ENCODE measurements around the gene CEP89. TPM values are rescaled to one million over a fixed set of nuclear protein-coding genes. Genes with fewer than 3 reads are reported as not detected.

CEP89 gene
- total and polyA plus RNA-seq, 2 of the 4 experiments (the other 2 are of a cell fraction): 7.2 to 17.4 TPM

GRCh38 chr19:32998722-32999121, 27.0 kb upstream of the CEP89 start:
- ChIA-PET POLR2A (ENCODE audit: unreplicated experiment) (no interaction called here), CTCF (no interaction called here)
- no peaks in the 10 kb centered on the region for H3K9me1 ChIP-seq (ENCODE audit: insufficient read depth, low read length)
- no peak overlapping the region for H2BK5ac ChIP-seq (ENCODE audit: low read depth, low read length, poor library complexity, severe bottlenecking)
- TF ChIP-seq RFX5 (IDR thresholded peaks at IDR 0.05; ENCODE audit: low read depth, low read length) (no peak), CEBPB (IDR thresholded peaks at IDR 0.05; ENCODE audit: low read depth, low read length) (no peak), MXI1 (IDR thresholded peaks at IDR 0.05; ENCODE audit: borderline replicate concordance, low read depth, low read length) (no peak), MAZ (IDR thresholded peaks at IDR 0.05; ENCODE audit: borderline replicate concordance, low read depth, low read length) (no peak), BHLHE40 (IDR thresholded peaks at IDR 0.05; ENCODE audit: low read depth, low read length) (no peak)
- no peak overlapping the region for H3K23ac ChIP-seq (ENCODE audit: low read depth, low read length)
- DNase-seq (no peak), ATAC-seq (ENCODE audit: low read depth) (no peak)
- no peaks in the 10 kb centered on the region for H3K27me3 ChIP-seq (ENCODE audit: control insufficient read depth, insufficient read depth, low read length)
- H2BK15ac ChIP-seq (ENCODE audit: low read depth, low read length): no peak overlapping the region
- H3K4me3 ChIP-seq (ENCODE audit: insufficient read depth, low read depth, low read length): no peak overlapping the region
- no peak overlapping the region for H4K91ac ChIP-seq (ENCODE audit: insufficient read depth, low read depth, low read length)
- in situ Hi-C loops (cut with MboI; ENCODE audit: low sequenced_read_pairs) (no loop called here), intact Hi-C loops (cut with micrococcal nuclease) (no loop called here), dilution Hi-C loops (cut with HindIII; ENCODE audit: low sequenced_read_pairs, unreplicated experiment) (no loop called here)
- no TSS peak for BruUV-seq (replicated peaks)
- 0 out of 2 replicates have a peak, but pooled peaks cover 4% of the 10 kb centered on the region for H3K36me3 ChIP-seq (ENCODE audit: control insufficient read depth, insufficient read depth, low read length)
- no peaks in the 10 kb centered on the region for H3K4me1 ChIP-seq (ENCODE audit: control insufficient read depth, insufficient read depth, low read length)
- H3K18ac ChIP-seq (ENCODE audit: low read depth, low read length): no peak overlapping the region
- no peaks in the 10 kb centered on the region for H4K20me1 ChIP-seq (ENCODE audit: insufficient read depth, low read length)
- H4K8ac ChIP-seq (ENCODE audit: low read depth in 2 of 2, low read length in 2 of 2): no peak overlapping the region
- no peak overlapping the region for H4K5ac ChIP-seq (ENCODE audit: low read depth, low read length)
- no peak overlapping the region for H3K27ac ChIP-seq (ENCODE audit: insufficient read depth, low read length)
- H3K4me2 ChIP-seq (ENCODE audit: low read depth, low read length): no peak overlapping the region
- no peak overlapping the region for H2AK5ac ChIP-seq (ENCODE audit: low read depth, low read length)
- no peak overlapping the region for H3K56ac ChIP-seq (ENCODE audit: extremely low read depth, insufficient read depth, low read length)
- H3K4ac ChIP-seq (ENCODE audit: low read depth, low read length): no peak overlapping the region
- no peak overlapping the region for H2AFZ ChIP-seq (replicated peaks; ENCODE audit: low read length, poor library complexity)
- no peak overlapping the region for H3K14ac ChIP-seq (replicated peaks; ENCODE audit: low read depth, low read length)
- no peaks in the 10 kb centered on the region for H3K79me1 ChIP-seq (ENCODE audit: low read depth in 1 of 2, low read length in 2 of 2)
- no peak overlapping the region for H2AK9ac ChIP-seq (replicated peaks; ENCODE audit: low read depth, low read length, poor library complexity)
- H3K9me3 ChIP-seq (ENCODE audit: control insufficient read depth, insufficient read depth, low read length): no peaks in the 10 kb centered on the region
- WGBS, 2 experiments (ENCODE audit: extremely low coverage in 2 of 2, insufficient read length in 1 of 2): 86% methylated on average over 2 of the region's 3 CpGs; no CpG with 5 or more reads in 1 of the 2 experiments
- no peak overlapping the region for H2BK20ac ChIP-seq (ENCODE audit: low read depth, low read length)
- no peak overlapping the region for H3K9ac ChIP-seq (ENCODE audit: low read depth, low read length)
- H2BK120ac ChIP-seq (ENCODE audit: low read depth, low read length): no peak overlapping the region

Measured in IMR-90 (cell line).